Stimulated activated CD8-positive, alpha-beta memory T cell treated with anti-CD3 and anti-CD28 coated beads, Interleukin-2, amount 100 ng/mL, for 1 hour (primary cell): Measurements from ENCODE around the gene MMP2.

ENCODE experiments used
- DNase-seq, 2 donors: peaks; one replicate each; pipeline ENCODE4 v3.0.0-alpha.2; 2020; ENCODE audit warnings: low read depth in 2 of 2

Gene MMP2

GRCh38 chr16:55469821-55470532, 9.0 kb upstream of the MMP2 start:
- DNase-seq: no peak

GRCh38 chr16:55470533-55471371, 8.2 kb upstream of the MMP2 start:
- DNase-seq: no peak

- no peak for DNase-seq
Observed at GRCh38 chr16:55471448-55472097, 7.4 kb upstream of the MMP2 start.

GRCh38 chr16:55473587-55473986, 5.4 kb upstream of the MMP2 start:
- DNase-seq: no peak

GRCh38 chr16:55474821-55475220, 4.2 kb upstream of the MMP2 start:
- no peak for DNase-seq

GRCh38 chr16:55475919-55476318, 3.1 kb upstream of the MMP2 start:
- DNase-seq: no peak

GRCh38 chr16:55476625-55477533, 2.1 kb upstream of the MMP2 start:
- no peak for DNase-seq

GRCh38 chr16:55477736-55478135, 1.3 kb upstream of the MMP2 start:
- no peak for DNase-seq

GRCh38 chr16:55479430-55480140, 587 bp downstream of the MMP2 start:
- no peak for DNase-seq

- no peak for DNase-seq
Observed at GRCh38 chr16:55480228-55480655, 1.2 kb downstream of the MMP2 start.

- no peak for DNase-seq
Observed at GRCh38 chr16:55481023-55481422, 2.0 kb downstream of the MMP2 start.

GRCh38 chr16:55482056-55482455, 3.1 kb downstream of the MMP2 start:
- no peak for DNase-seq

- no peak for DNase-seq
Observed at GRCh38 chr16:55487048-55487803, 8.2 kb downstream of the MMP2 start.

- no peak for DNase-seq
Observed at GRCh38 chr16:55488306-55488705, 9.3 kb downstream of the MMP2 start.

- no peak for DNase-seq
Observed at GRCh38 chr16:55489119-55489955, 10.3 kb downstream of the MMP2 start.

GRCh38 chr16:55489956-55490265, 10.9 kb downstream of the MMP2 start:
- DNase-seq: no peak

GRCh38 chr16:55490301-55490700, 11.3 kb downstream of the MMP2 start:
- DNase-seq: no peak

GRCh38 chr16:55491691-55492090, 12.7 kb downstream of the MMP2 start:
- DNase-seq: no peak

GRCh38 chr16:55492756-55493380, 13.9 kb downstream of the MMP2 start:
- no peak for DNase-seq
